CD4-positive, alpha-beta T cell (primary cell): ENCODE measurements around the gene FAM50A. TPM values are rescaled to one million over a fixed set of nuclear protein-coding genes. Genes with fewer than 3 reads are reported as not detected.

Source experiments
- ATAC-seq: fragments of 200-7000 bp; cut with Tn5 transposase; one replicate; pipeline ENCODE4 v1.10.0; 2022; ENCODE audit warnings: mild to moderate bottlenecking; ENCODE audit not compliant: poor library complexity
- CTCF ChIA-PET: fragments of 350-600 bp; sonication (Branson Sonifier 250); formaldehyde crosslinking; loops from one replicate; lab custom pipeline; 2021; ENCODE audit warnings: antibody characterized with exemption, inconsistent platforms; lab: Charles Lee
- POLR2A ChIA-PET: fragments of 350-600 bp; sonication (Branson Sonifier 250); formaldehyde crosslinking; loops from one replicate; lab custom pipeline; 2021; ENCODE audit warnings: antibody characterized with exemption, inconsistent platforms; lab: Charles Lee
- DNase-seq, 14 experiments: peaks; one replicate each; pipeline ENCODE4 v3.0.0-alpha.2; 2013 to 2020; ENCODE audit warnings: mixed read lengths in 2 of 14
- H3K27ac ChIP-seq, 2 donors: one replicate each; pipeline versions ENCODE4 v1.5.1 to v1.7.0; 2013; ENCODE audit warnings: low read length in 2 of 2, low read depth in 1 of 2, mild to moderate bottlenecking in 1 of 2
- H3K27me3 ChIP-seq, 2 experiments: 1 replicate in 1 of 2; 2 replicates in 1 of 2; pipeline versions ENCODE4 v1.6.1 to v1.7.0; 2013; ENCODE audit warnings: low read length in 2 of 2, control low read depth in 1 of 2, mild to moderate bottlenecking in 1 of 2, moderate library complexity in 1 of 2; ENCODE audit not compliant: insufficient read depth in 2 of 2, control insufficient read depth in 1 of 2
- H3K36me3 ChIP-seq: one replicate; pipeline ENCODE4 v1.6.1; 2013; ENCODE audit warnings: low read length, control low read depth; ENCODE audit not compliant: insufficient read depth
- H3K4me1 ChIP-seq: one replicate; pipeline ENCODE4 v1.6.1; 2013; ENCODE audit warnings: low read length, control low read depth; ENCODE audit not compliant: insufficient read depth
- H3K4me3 ChIP-seq: one replicate; pipeline ENCODE4 v1.5.1; 2013; ENCODE audit warnings: mild to moderate bottlenecking, low read length, moderate library complexity
- H3K9me3 ChIP-seq, 2 experiments: 1 replicate in 1 of 2; 2 replicates in 1 of 2; pipeline versions ENCODE4 v1.6.1 to v1.7.0; 2013; ENCODE audit warnings: low read length in 2 of 2, mild to moderate bottlenecking in 2 of 2, control low read depth in 1 of 2, moderate library complexity in 1 of 2; ENCODE audit not compliant: control insufficient read depth in 1 of 2, insufficient read depth in 1 of 2
- H3K27ac Mint-ChIP-seq: one replicate; pipeline ENCODE4 v1.8.0; 2020; ENCODE audit warnings: mixed read lengths
- H3K27me3 Mint-ChIP-seq: one replicate; pipeline ENCODE4 v1.8.0; 2021; ENCODE audit warnings: mixed read lengths
- H3K36me3 Mint-ChIP-seq: one replicate; pipeline ENCODE4 v1.8.0; 2021; ENCODE audit warnings: low read depth, mixed read lengths
- H3K4me1 Mint-ChIP-seq: one replicate; pipeline ENCODE4 v1.8.0; 2021; ENCODE audit warnings: low read depth, mixed read lengths
- H3K4me3 Mint-ChIP-seq: one replicate; pipeline ENCODE4 v1.8.0; 2020; ENCODE audit warnings: mild to moderate bottlenecking, mixed read lengths
- H3K9me3 Mint-ChIP-seq: one replicate; pipeline ENCODE4 v1.8.0; 2020; ENCODE audit warnings: mixed read lengths
- CTCF ChIP-seq: fragments of 200-600 bp; IDR thresholded peaks from one replicate; pipeline ENCODE4 v1.8.0; 2022; ENCODE audit warnings: antibody characterized with exemption, mild to moderate bottlenecking
- intact Hi-C, 2 experiments: fragments of 100-400 bp; cut with DNase I in 1 of 2; cut with micrococcal nuclease in 1 of 2; formaldehyde crosslinking; loops; one replicate each; pipeline versions ENCODE4 v1.15.1 to v1.9.0; 2023 to 2025; cut with DNase I, micrococcal nuclease
- total RNA-seq, 174 experiments: library from RNA in 2 of 174; stranded (reverse) in 2 of 174; gene quantifications; one replicate each; pipeline ENCODE4 v1.2.3 and lab custom pipeline; 2021 to 2026

Gene FAM50A
- total RNA-seq, 2 experiments from 2014 or later, result 42.3 to 49.4 TPM

DNA sequence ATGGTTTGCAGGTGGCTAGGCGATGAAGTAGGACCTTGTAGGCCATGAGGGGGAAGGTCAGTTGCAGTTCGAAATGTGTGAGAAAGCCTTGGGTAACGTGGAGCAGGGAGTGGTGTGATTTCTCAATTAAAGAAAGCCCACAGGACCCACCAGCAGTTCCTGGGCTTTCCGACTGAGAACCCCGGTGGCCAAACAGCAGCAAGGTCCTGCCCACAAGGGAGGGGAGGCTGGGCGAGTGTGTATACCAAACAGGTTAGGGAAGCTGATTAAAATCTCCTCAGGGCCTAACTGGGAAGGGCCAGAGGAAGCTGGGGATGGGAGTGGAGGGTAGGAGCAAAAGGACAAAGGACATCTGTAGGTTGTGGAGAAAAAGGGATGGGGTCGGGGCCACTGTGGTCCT lies 13.0 kb upstream of the FAM50A start:
- peak overlapping the region; percentile 27 for H3K4me3 Mint-ChIP-seq

GRCh38 chrX:154431341-154431740 lies 12.6 kb upstream of the FAM50A start:
- peak in 2 of 14 experiments; percentile 38 to 53 for DNase-seq

More for the DNA sequence above, 13.0 kb upstream of the FAM50A start:
- Mint-ChIP-seq H3K27me3 (no peaks in the 10 kb centered on the region), H3K4me1 (peaks cover 30% of the 10 kb centered on the region), H3K9me3 (no peaks in the 10 kb centered on the region), H3K27ac (peak overlapping the region; percentile 80), H3K36me3 (peaks cover 27% of the 10 kb centered on the region)
- Histone ChIP-seq H3K4me1 (peaks cover 31% of the 10 kb centered on the region), H3K4me3 (no peak overlapping the region), H3K36me3 (peaks cover 33% of the 10 kb centered on the region), H3K27me3 (no peaks in the 10 kb centered on the region), H3K9me3 (no peaks in the 10 kb centered on the region), H3K27ac (no peak overlapping the region)
- TF ChIP-seq CTCF, result no peak
- intact Hi-C loops, result loop anchor here in 1 of 2 experiments (10.0 kb wide), 1 partner anchor 54 kb away; the partner anchor contains the start of gene UBL4A
- ChIA-PET CTCF (interaction anchor here (0.6 kb wide), 1 partner anchor 363 kb away, joined by 3 read pairs; no protein-coding TSS in a partner anchor), POLR2A (interaction anchor here (0.6 kb wide), 1 partner anchor 85 kb away, joined by 3 read pairs; the partner anchor contains the start of gene FAM3A)
- DNase-seq (peak in 2 of 14 experiments; percentile 38 to 57), ATAC-seq (no peak)

DNA sequence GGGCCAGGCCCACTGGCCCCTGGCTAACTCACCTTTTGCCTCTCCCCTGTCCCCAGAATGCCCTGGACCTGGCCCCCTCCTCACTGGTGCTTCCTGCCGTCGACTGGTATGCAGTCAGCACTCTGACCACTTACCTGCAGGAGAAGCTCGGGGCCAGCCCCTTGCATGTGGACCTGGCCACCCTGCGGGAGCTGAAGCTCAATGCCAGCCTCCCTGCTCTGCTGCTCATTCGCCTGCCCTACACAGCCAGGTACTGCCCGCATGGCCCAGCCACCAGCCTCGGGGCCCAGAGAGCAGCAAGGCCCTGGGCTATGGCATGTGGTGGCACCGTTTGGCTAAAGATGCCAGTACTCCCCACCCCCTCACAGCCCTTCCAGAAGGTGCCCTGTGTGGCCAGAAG lies 11.7 kb upstream of the FAM50A start:
- ChIA-PET CTCF (no interaction called here), POLR2A (no interaction called here)
- Mint-ChIP-seq H3K27ac (no peak overlapping the region), H3K4me3 (no peak overlapping the region), H3K36me3 (peaks cover 33% of the 10 kb centered on the region), H3K4me1 (peaks cover 29% of the 10 kb centered on the region), H3K27me3 (no peaks in the 10 kb centered on the region), H3K9me3 (no peaks in the 10 kb centered on the region)
- ATAC-seq (no peak), DNase-seq (no peak)
- no peak for TF ChIP-seq CTCF
- no peak overlapping the region for H3K4me3 ChIP-seq
- intact Hi-C loops, result loop anchor here in 1 of 2 experiments (10.0 kb wide), 1 partner anchor 53 kb away; the partner anchor contains the start of gene UBL4A
- H3K36me3 ChIP-seq, result peaks cover 33% of the 10 kb centered on the region
- no peaks in the 10 kb centered on the region for H3K9me3 ChIP-seq
- peaks cover 35% of the 10 kb centered on the region for H3K4me1 ChIP-seq
- no peak overlapping the region for H3K27ac ChIP-seq
- no peaks in the 10 kb centered on the region for H3K27me3 ChIP-seq

More at GRCh38 chrX:154431341-154431740, 12.6 kb upstream of the FAM50A start:
- peaks cover 31% of the 10 kb centered on the region for H3K36me3 Mint-ChIP-seq
- H3K27ac Mint-ChIP-seq, result no peak overlapping the region
- POLR2A ChIA-PET, result interaction anchor here (0.6 kb wide), 1 partner anchor 85 kb away, joined by 3 read pairs; the partner anchor contains the start of gene FAM3A
- Histone ChIP-seq H3K27me3 (no peaks in the 10 kb centered on the region), H3K4me3 (no peak overlapping the region), H3K9me3 (no peaks in the 10 kb centered on the region), H3K36me3 (peaks cover 33% of the 10 kb centered on the region), H3K4me1 (peaks cover 35% of the 10 kb centered on the region), H3K27ac (no peak overlapping the region)
- no peak for ATAC-seq
- CTCF ChIA-PET, result interaction anchor here (0.6 kb wide), 1 partner anchor 363 kb away, joined by 3 read pairs; no protein-coding TSS in a partner anchor
- peak overlapping the region; percentile 27 for H3K4me3 Mint-ChIP-seq
- intact Hi-C loops, result loop anchor here in 1 of 2 experiments (10.0 kb wide), 1 partner anchor 53 kb away; the partner anchor contains the start of gene UBL4A
- no peak for TF ChIP-seq CTCF
- H3K4me1 Mint-ChIP-seq, result peaks cover 33% of the 10 kb centered on the region
- no peaks in the 10 kb centered on the region for H3K27me3 Mint-ChIP-seq
- no peaks in the 10 kb centered on the region for H3K9me3 Mint-ChIP-seq
